ENCODE results near the gene TTC28.

Gene TTC28

DNA sequence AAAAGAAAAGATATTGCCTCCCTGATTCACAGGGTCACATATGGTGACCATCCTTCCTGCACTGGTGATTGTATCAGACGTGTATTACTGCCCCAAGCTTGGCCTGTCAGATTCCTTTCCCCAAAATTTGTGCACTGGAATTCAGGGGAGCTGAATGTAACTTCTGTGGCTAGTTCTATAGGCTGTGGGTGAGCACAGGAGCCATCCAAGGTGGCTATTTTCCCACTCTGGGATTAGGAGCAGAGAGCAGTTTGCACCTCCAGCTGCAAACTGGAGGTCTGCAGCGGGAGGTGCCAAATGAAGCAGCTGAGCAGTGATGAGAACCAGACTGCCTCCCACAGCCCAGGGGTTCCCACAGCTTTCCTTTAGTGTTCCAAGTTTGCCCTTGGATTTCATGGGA lies 636.4 kb downstream of the TTC28 start:
- H3K4me3 ChIP-seq (ENCODE audit: low read depth in 1 of 2, low read length in 2 of 2) = no peak overlapping the region
- no peaks in the 10 kb centered on the region for H3K36me3 ChIP-seq (ENCODE audit: insufficient read depth, low read length)
- peaks cover 9% of the 10 kb centered on the region for H3K4me1 ChIP-seq (ENCODE audit: insufficient read depth, low read length)
- H3K27ac ChIP-seq (ENCODE audit: low read depth, low read length) = no peak overlapping the region
- H3K9ac ChIP-seq (ENCODE audit: low read length) = no peak overlapping the region
- no peaks in the 10 kb centered on the region for H3K27me3 ChIP-seq (ENCODE audit: control insufficient read depth in 1 of 2, insufficient read depth in 2 of 2, low read length in 2 of 2)
- no peaks in the 10 kb centered on the region for H3K9me3 ChIP-seq (ENCODE audit: low read length)

- no peak overlapping the region for H3K9ac ChIP-seq (ENCODE audit: low read length)
- no peaks in the 10 kb centered on the region for H3K9me3 ChIP-seq (ENCODE audit: low read length)
- H3K4me1 ChIP-seq (ENCODE audit: insufficient read depth, low read length) = peaks cover 33% of the 10 kb centered on the region
- H3K4me3 ChIP-seq (ENCODE audit: low read depth in 1 of 2, low read length in 2 of 2) = peak overlapping the region in 1 of 2 donors; percentile 26
- no peaks in the 10 kb centered on the region for H3K27me3 ChIP-seq (ENCODE audit: control insufficient read depth in 1 of 2, insufficient read depth in 2 of 2, low read length in 2 of 2)
- no peaks in the 10 kb centered on the region for H3K36me3 ChIP-seq (ENCODE audit: insufficient read depth, low read length)
- H3K27ac ChIP-seq (ENCODE audit: low read depth, low read length) = peak overlapping the region; percentile 55
These were observed 644.8 kb downstream of the TTC28 start for GRCh38 chr22:28034760-28035401.

GRCh38 chr22:28034145-28034759 lies 645.4 kb downstream of the TTC28 start:
- Histone ChIP-seq H3K4me3 (ENCODE audit: low read depth in 1 of 2, low read length in 2 of 2) (no peak overlapping the region), H3K4me1 (ENCODE audit: insufficient read depth, low read length) (peaks cover 39% of the 10 kb centered on the region), H3K9me3 (ENCODE audit: low read length) (no peaks in the 10 kb centered on the region), H3K27me3 (ENCODE audit: control insufficient read depth in 1 of 2, insufficient read depth in 2 of 2, low read length in 2 of 2) (no peaks in the 10 kb centered on the region), H3K27ac (ENCODE audit: low read depth, low read length) (peak overlapping the region; percentile 55), H3K36me3 (ENCODE audit: insufficient read depth, low read length) (no peaks in the 10 kb centered on the region), H3K9ac (ENCODE audit: low read length) (no peak overlapping the region)

- Histone ChIP-seq H3K9ac (ENCODE audit: low read length) (no peak overlapping the region), H3K4me3 (ENCODE audit: low read depth in 1 of 2, low read length in 2 of 2) (no peak overlapping the region), H3K4me1 (ENCODE audit: insufficient read depth, low read length) (peaks cover 53% of the 10 kb centered on the region), H3K27ac (ENCODE audit: low read depth, low read length) (no peak overlapping the region), H3K27me3 (ENCODE audit: control insufficient read depth in 1 of 2, insufficient read depth in 2 of 2, low read length in 2 of 2) (no peaks in the 10 kb centered on the region), H3K36me3 (ENCODE audit: insufficient read depth, low read length) (no peaks in the 10 kb centered on the region), H3K9me3 (ENCODE audit: low read length) (no peaks in the 10 kb centered on the region)
These were observed 646.8 kb downstream of the TTC28 start for GRCh38 chr22:28032861-28033260.

- Histone ChIP-seq H3K36me3 (ENCODE audit: insufficient read depth, low read length) (no peaks in the 10 kb centered on the region), H3K27me3 (ENCODE audit: control insufficient read depth in 1 of 2, insufficient read depth in 2 of 2, low read length in 2 of 2) (no peaks in the 10 kb centered on the region), H3K9ac (ENCODE audit: low read length) (no peak overlapping the region), H3K27ac (ENCODE audit: low read depth, low read length) (no peak overlapping the region), H3K9me3 (ENCODE audit: low read length) (no peaks in the 10 kb centered on the region), H3K4me3 (ENCODE audit: low read depth in 1 of 2, low read length in 2 of 2) (no peak overlapping the region), H3K4me1 (ENCODE audit: insufficient read depth, low read length) (peaks cover 62% of the 10 kb centered on the region)
These were observed 648.2 kb downstream of the TTC28 start for GRCh38 chr22:28031383-28031922.

DNA sequence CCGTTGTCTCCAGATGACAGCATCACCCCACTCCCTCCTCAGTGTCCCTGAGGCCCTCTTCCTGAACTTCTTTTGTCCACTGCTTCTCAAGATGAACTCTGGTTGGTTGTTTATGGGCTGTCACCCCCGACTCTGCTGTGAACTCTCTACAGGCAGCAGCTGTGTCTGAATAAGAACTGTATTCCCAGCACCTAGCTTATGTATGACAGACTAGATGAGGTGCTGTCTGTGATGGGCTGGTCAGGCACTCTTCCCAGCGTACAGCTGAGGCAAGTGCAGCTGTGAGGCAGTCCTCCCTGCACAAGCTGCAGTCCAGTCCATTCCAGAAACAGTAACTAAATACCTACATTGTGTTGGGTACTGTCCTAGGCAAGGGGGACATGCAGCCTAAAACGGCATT lies 649.2 kb downstream of the TTC28 start:
- H3K4me3 ChIP-seq (ENCODE audit: low read depth in 1 of 2, low read length in 2 of 2) = no peak overlapping the region
- H3K4me1 ChIP-seq (ENCODE audit: insufficient read depth, low read length) = peaks cover 58% of the 10 kb centered on the region
- no peaks in the 10 kb centered on the region for H3K27me3 ChIP-seq (ENCODE audit: control insufficient read depth in 1 of 2, insufficient read depth in 2 of 2, low read length in 2 of 2)
- H3K27ac ChIP-seq (ENCODE audit: low read depth, low read length) = no peak overlapping the region
- H3K9me3 ChIP-seq (ENCODE audit: low read length) = no peaks in the 10 kb centered on the region
- no peaks in the 10 kb centered on the region for H3K36me3 ChIP-seq (ENCODE audit: insufficient read depth, low read length)
- no peak overlapping the region for H3K9ac ChIP-seq (ENCODE audit: low read length)

DNA sequence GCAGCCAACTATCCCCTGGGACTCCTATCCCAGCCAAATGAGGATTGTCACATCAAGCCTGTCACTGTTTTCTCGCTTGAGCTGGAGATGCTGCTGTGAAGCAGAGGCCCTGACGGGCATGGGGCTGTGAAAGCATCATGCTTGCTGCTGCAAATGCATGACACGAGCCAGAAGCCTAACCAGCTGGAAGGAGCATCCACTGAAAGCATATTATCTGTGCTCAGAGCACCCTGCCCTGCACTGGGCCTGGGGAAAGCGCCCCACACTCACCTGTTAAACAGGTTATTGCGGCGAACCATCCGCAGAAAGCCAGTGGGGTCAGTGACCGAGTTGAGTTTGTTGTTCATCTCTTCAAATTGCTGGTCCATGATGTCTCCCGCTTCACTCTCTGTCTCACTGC lies 649.7 kb downstream of the TTC28 start:
- Histone ChIP-seq H3K9ac (ENCODE audit: low read length) (no peak overlapping the region), H3K27ac (ENCODE audit: low read depth, low read length) (peak overlapping the region; percentile 31), H3K27me3 (ENCODE audit: control insufficient read depth in 1 of 2, insufficient read depth in 2 of 2, low read length in 2 of 2) (no peaks in the 10 kb centered on the region), H3K36me3 (ENCODE audit: insufficient read depth, low read length) (no peaks in the 10 kb centered on the region), H3K9me3 (ENCODE audit: low read length) (no peaks in the 10 kb centered on the region), H3K4me1 (ENCODE audit: insufficient read depth, low read length) (peaks cover 53% of the 10 kb centered on the region), H3K4me3 (ENCODE audit: low read depth in 1 of 2, low read length in 2 of 2) (no peak overlapping the region)

GRCh38 chr22:28029201-28029948 lies 650.3 kb downstream of the TTC28 start:
- H3K4me1 ChIP-seq (ENCODE audit: insufficient read depth, low read length) = peaks cover 47% of the 10 kb centered on the region
- no peak overlapping the region for H3K4me3 ChIP-seq (ENCODE audit: low read depth in 1 of 2, low read length in 2 of 2)
- no peak overlapping the region for H3K9ac ChIP-seq (ENCODE audit: low read length)
- H3K27me3 ChIP-seq (ENCODE audit: control insufficient read depth in 1 of 2, insufficient read depth in 2 of 2, low read length in 2 of 2) = no peaks in the 10 kb centered on the region
- H3K9me3 ChIP-seq (ENCODE audit: low read length) = no peaks in the 10 kb centered on the region
- no peaks in the 10 kb centered on the region for H3K36me3 ChIP-seq (ENCODE audit: insufficient read depth, low read length)
- peak overlapping the region; percentile 31 for H3K27ac ChIP-seq (ENCODE audit: low read depth, low read length)

GRCh38 chr22:28027453-28028448 lies 651.9 kb downstream of the TTC28 start:
- H3K9ac ChIP-seq (ENCODE audit: low read length) = no peak overlapping the region

DNA sequence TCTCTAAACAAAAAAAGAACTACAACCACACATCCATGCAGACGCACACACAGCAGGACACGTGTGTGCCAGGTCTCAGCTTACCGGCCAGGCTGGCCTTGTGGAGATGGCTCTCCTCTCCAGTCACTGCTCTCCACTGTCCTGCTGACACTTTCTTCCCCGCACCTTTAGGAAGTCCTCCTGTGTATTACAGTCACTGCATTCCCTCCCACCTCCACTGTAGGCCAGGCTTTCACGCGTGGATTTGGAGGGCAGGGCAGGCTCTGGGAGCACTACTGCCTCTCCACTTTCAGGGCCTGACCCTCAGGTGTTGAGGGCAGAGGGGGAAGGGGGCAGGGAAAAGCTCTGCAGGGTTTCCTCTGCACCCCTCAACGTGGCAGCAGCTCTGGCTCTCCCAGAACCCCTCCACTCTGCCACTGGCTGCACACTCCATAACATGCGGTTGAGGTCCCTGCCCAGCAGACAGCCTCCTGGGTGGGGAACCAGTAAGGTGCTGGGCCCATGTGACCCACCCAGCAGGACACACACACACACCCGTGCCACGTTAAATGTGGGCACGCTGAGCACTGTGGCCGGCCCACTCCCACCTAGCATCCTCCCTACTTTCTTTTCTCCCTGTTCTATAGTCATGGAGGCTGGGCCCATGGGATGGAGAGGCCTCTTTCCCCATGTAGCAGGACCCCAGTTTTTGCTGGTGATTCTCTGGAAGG lies 653.6 kb downstream of the TTC28 start:
- Histone ChIP-seq H3K9me3 (ENCODE audit: low read length) (no peaks in the 10 kb centered on the region), H3K27ac (ENCODE audit: low read depth, low read length) (no peak overlapping the region), H3K36me3 (ENCODE audit: insufficient read depth, low read length) (no peaks in the 10 kb centered on the region), H3K4me1 (ENCODE audit: insufficient read depth, low read length) (peaks cover 44% of the 10 kb centered on the region), H3K4me3 (ENCODE audit: low read depth in 1 of 2, low read length in 2 of 2) (no peak overlapping the region), H3K27me3 (ENCODE audit: control insufficient read depth in 1 of 2, insufficient read depth in 2 of 2, low read length in 2 of 2) (no peaks in the 10 kb centered on the region), H3K9ac (ENCODE audit: low read length) (no peak overlapping the region)

More at GRCh38 chr22:28027453-28028448, 651.9 kb downstream of the TTC28 start:
- Histone ChIP-seq H3K9me3 (ENCODE audit: low read length) (no peaks in the 10 kb centered on the region), H3K27ac (ENCODE audit: low read depth, low read length) (peak overlapping the region; percentile 59), H3K27me3 (ENCODE audit: control insufficient read depth in 1 of 2, insufficient read depth in 2 of 2, low read length in 2 of 2) (no peaks in the 10 kb centered on the region), H3K4me1 (ENCODE audit: insufficient read depth, low read length) (peaks cover 38% of the 10 kb centered on the region), H3K4me3 (ENCODE audit: low read depth in 1 of 2, low read length in 2 of 2) (no peak overlapping the region), H3K36me3 (ENCODE audit: insufficient read depth, low read length) (no peaks in the 10 kb centered on the region)

Measured in muscle layer of colon (tissue), 2 donors.